Activated CD8-positive, alpha-beta memory T cell treated with anti-CD3 and anti-CD28 coated beads for 48 hours (primary cell): ENCODE results near the gene FAM210B.
"Not testable (repeated sequence)": the region's sequence is repeated elsewhere in the genome, so short reads cannot be mapped to it uniquely, and the experiment has no call there.

Source experiments
- DNase-seq, 3 experiments: peaks; one replicate each; pipeline ENCODE4 v3.0.0-alpha.2; 2020; ENCODE audit warnings: low read depth in 2 of 3, low spot score in 2 of 3

Gene FAM210B

GRCh38 chr20:56358600-56359211, at the start of gene FAM210B:
TSS of gene FAM210B (plus strand) at chr20:56358974. CDS start at chr20:56359006, 32 bp downstream.
- DNase-seq = peak; percentile 36 to 64 (median 58)

- DNase-seq = no peak
Measured at GRCh38 chr20:56316051-56316450, 42.7 kb upstream of the FAM210B start.

GRCh38 chr20:56316483-56316882, 42.3 kb upstream of the FAM210B start:
- DNase-seq = no peak

GRCh38 chr20:56322681-56323080, 36.1 kb upstream of the FAM210B start:
- no peak for DNase-seq

- DNase-seq = no peak
Measured at GRCh38 chr20:56323206-56323605, 35.6 kb upstream of the FAM210B start.

GRCh38 chr20:56323656-56324055, 35.1 kb upstream of the FAM210B start:
- DNase-seq = no peak

GRCh38 chr20:56324806-56325205, 34.0 kb upstream of the FAM210B start:
- no peak for DNase-seq

GRCh38 chr20:56328861-56329260, 29.9 kb upstream of the FAM210B start:
- DNase-seq = no peak

GRCh38 chr20:56336709-56337108, 22.1 kb upstream of the FAM210B start:
- DNase-seq = not testable (repeated sequence)

GRCh38 chr20:56342783-56343182, 16.0 kb upstream of the FAM210B start:
- no peak for DNase-seq

GRCh38 chr20:56343861-56344381, 14.9 kb upstream of the FAM210B start:
- peak in 1 of 3 experiments; percentile 27 for DNase-seq

- DNase-seq = no peak
Measured at GRCh38 chr20:56345911-56346310, 12.9 kb upstream of the FAM210B start.

- no peak for DNase-seq
Measured at GRCh38 chr20:56347628-56348304, 11.0 kb upstream of the FAM210B start.

GRCh38 chr20:56348305-56348693, 10.5 kb upstream of the FAM210B start:
- DNase-seq = no peak

GRCh38 chr20:56348746-56349145, 10.0 kb upstream of the FAM210B start:
- no peak for DNase-seq

- DNase-seq = no peak
Measured at GRCh38 chr20:56350842-56351241, 7.9 kb upstream of the FAM210B start.

GRCh38 chr20:56352345-56353055, 6.3 kb upstream of the FAM210B start:
- no peak for DNase-seq

- no peak for DNase-seq
Measured at GRCh38 chr20:56353356-56353755, 5.4 kb upstream of the FAM210B start.

GRCh38 chr20:56358070-56358469, 704 bp upstream of the FAM210B start:
- no peak for DNase-seq

- no peak for DNase-seq
Measured at GRCh38 chr20:56359212-56360132, 698 bp downstream of the FAM210B start.
